Stimulated activated CD8-positive, alpha-beta memory T cell treated with anti-CD3 and anti-CD28 coated beads, Interleukin-12 subunit alpha, Interleukin-12 subunit beta, amount 100 ng/mL, for 24 hours (primary cell): ENCODE data around the gene ATP2B2.
A peak's percentile ranks its signal among the peaks of the same experiment; 100 is the strongest.
"Not testable (repeated sequence)": the region's sequence is repeated elsewhere in the genome, so short reads cannot be mapped to it uniquely, and the experiment has no call there.

Experiments
- DNase-seq: peaks from one replicate; pipeline ENCODE4 v3.0.0-alpha.2; 2020; ENCODE audit errors: extremely low read depth

The ATP2B2 gene

DNA sequence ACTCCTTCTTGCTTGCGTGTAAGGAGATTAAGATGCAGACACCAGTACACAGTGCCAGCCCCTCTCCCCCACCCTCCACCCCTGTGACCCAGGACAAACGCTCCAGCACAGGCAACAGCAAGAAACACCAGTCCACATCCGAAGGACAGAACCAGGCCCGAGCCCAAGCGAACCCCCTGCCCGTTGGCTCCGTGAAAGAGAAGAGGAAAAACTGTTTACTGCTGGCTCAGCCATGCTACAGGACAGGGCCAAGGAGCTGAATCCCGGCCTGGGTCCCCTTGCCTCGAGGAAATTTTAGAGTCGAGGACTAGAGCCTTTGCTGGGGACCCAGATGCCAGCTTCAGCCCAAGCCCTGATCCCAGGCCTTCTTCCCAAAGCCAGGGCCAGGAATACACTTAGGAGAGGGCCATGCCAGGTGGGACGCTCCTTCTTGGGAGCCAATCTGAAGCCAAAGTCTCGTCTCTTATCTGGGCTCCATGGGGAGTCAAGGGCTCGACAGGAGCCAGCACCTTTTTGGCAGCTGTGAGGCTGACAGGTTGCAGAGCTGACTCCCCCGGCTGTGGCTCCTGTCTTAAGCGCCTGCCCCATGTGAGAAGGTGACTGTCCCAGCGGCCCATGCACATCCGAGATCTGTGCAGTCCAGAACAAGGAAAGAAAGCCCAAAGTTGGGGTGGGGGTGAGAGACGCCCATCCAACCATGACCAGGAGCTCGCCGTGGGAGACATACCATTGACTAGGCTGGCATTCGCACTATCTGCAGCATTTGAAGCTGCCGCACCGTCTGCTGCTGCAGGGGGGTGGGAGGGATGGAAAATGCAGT is 120.6 kb downstream of the ATP2B2 start:
- no peak for DNase-seq

DNA sequence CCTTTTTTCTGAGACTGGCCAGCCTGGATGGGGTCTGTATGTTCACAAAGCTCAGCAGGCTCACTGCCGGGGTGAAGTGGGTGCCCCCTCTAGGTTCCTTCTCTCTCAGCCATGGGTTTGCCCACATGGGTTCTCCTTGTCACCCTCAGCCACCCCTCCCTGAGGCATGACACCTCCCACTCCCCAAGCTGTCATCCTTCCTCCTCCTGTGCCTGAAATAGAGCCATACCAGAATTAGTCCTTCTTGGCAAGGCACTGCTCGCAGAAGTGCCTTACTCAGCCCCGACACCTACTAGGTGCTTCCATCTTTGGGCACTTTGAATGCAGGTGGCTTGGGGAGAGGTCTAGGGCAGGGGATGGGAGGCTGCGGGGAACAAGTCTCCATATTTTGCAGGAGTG is 121.5 kb downstream of the ATP2B2 start:
- no peak for DNase-seq

GRCh38 chr3:10382892-10383849 is 122.2 kb downstream of the ATP2B2 start:
- no peak for DNase-seq

GRCh38 chr3:10382445-10382844 is 122.9 kb downstream of the ATP2B2 start:
- not testable (repeated sequence) for DNase-seq

DNA sequence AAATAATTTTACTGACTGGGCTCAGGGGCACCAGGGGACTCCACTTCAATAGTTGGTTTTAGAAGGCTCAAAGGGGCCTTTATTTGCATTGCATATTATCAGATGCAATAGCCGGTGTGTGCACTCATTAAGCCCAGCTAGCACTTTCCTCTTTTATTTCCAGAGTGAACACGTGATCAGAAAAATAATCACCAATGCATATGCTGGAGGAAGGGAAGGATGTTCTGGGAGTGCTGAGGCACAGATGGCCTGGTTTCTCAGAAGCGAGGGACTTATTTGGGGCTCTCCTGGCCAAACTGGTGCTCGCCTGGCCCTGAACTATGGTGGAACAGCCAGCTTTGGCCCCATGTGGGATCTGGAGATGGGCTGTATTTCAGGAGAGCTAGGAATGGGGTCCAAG is 124.0 kb downstream of the ATP2B2 start:
- DNase-seq, result no peak

- DNase-seq, result no peak
Observed at GRCh38 chr3:10380906-10381305, 124.5 kb downstream of the ATP2B2 start.

DNA sequence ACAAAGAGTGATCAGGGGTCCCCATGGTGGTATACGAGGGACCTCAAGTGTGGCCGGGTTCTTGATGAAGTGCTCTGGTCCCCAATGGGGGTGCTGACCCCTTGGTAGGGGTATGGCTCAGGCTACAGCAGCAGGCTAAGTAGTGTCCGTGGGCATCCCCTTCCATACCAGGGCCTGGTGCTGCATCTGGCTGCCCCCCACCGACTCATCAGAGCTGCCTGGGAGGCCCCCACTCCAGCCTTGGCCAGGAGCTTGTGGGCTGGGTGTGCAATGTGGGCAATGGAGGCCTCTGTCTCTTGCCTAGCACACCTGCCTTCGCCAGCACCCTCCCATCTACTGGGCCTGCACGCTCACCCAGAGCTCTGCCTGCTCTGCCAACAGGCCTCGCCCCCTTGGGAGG is 125.4 kb downstream of the ATP2B2 start:
- no peak for DNase-seq

DNA sequence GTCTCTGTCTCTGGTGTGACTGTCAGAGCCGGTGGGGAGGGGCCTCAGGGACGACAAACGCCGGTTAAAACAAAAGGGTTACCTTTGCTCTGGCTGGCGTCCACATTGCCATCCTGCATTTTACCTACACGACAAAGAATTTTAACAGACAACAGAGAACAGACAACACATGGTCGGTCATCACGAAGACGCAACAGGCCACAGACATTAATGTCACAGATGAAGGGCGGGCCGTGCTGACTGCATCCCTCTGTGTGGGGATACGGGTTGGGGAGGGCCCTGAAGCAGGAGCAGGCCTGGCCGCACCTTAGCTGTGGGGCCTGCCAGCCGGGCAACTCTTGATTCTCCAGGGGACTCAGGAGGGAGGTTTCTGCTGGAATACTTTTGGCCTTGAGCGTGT is 126.2 kb downstream of the ATP2B2 start:
- DNase-seq, result no peak

- no peak for DNase-seq
Observed at GRCh38 chr3:10378742-10379141, 126.6 kb downstream of the ATP2B2 start.

- no peak for DNase-seq
Observed at GRCh38 chr3:10378246-10378645, 127.1 kb downstream of the ATP2B2 start.

DNA sequence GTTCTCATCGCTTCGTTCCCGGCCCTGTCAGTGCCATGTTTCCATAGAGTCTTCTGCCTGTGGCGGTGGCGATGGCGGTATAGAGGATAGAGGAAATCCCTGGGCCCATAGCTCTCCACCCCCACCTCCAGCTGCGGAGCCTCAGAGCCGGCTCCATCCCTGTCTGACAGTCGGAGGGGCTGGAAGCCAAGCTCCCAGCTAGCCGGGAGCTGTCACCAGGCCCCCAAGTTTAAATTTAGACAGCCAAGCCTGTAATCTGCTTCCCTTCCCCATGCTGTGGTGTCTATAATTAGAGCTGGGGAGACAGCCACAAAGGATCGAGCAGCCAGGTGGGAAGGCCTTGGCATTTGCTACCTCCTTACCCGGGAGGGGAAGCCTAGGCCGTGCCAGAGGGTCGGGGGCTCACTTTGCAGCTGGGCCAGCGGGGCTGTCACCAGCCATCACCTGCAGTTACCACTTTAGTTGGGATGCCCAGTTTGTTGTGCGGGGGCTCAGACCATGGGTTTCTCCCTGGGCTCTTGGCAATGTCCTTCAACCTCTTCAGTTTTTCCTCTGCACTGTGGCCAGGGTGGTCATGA is 128.1 kb downstream of the ATP2B2 start:
- DNase-seq, result no peak

DNA sequence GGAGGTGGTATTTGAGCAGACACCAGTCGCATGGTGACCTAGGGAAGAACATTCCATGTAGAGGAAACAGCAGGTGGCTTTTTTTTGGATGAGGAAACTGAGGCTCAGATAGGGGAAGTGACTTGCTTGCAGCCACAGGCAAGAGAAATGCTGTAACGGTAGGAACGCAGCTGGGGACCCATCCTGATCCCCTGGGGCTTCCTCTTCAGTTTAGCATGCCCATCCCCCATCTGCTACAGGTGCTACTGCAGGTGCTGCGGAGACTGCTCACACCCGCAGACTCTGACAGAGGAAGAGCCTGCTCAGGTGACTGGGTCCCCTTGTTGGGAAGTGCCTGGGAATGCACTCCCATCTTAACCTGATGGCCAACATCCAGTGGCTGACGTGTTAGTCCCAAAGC is 129.0 kb downstream of the ATP2B2 start:
- DNase-seq, result no peak

DNA sequence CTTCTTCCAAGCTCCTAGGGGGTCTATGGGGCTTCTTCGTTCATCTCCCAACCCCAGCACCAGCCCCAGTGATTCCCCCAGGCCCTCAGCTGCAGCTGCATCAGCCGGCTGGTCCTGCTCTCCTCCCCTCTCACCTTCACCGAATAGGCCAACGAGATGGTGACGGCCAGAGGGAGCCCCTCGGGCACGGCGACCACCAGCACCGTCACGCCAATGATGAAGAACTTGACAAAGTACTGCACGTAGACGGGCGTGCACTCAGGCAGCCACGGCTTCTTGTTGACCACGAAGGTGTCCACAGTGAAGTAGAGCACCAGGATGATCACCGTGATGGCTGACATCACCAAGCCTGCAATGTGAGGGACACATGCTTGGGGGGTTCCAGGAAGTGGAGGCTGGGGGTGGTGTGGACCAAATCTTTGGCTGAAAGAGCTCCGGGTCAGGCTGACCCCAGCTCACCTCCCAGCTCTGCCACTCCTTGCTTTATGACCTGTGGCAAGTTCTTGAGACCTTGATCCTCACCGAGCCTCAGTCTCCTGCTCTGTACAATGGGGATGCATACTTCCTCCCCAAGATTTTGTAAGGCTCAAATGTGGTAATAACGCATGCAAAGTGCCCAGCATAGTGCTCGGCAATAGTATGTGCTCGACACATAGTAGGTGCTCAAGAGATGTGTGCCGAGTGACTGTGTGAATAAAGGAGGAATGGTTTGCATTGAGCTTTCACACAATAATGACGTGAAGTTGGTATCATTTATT is 129.9 kb downstream of the ATP2B2 start:
- no peak for DNase-seq

- no peak for DNase-seq
Observed at GRCh38 chr3:10374311-10374710, 131.1 kb downstream of the ATP2B2 start.

GRCh38 chr3:10373686-10374261 is 131.6 kb downstream of the ATP2B2 start:
- DNase-seq, result no peak

GRCh38 chr3:10371789-10372188 is 133.6 kb downstream of the ATP2B2 start:
- no peak for DNase-seq

DNA sequence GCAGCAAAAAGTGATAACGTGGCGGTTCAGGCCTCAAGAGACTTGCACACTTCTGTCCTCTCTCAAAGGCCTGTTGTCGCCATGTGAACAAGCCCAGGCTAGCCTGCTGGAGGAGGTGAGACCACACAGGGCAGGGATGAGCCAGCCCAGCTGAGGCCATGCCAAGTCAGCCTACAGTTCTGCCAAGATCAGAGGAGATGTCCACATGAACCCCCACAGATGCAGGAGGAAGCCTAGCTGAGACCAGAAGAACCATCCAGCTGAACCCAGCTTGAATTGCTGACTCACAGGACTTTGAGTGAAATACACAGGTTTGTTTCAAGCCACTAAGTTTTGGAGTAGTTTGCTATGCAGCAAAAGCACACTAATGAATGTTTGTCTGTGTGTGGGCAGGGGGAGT is 134.2 kb downstream of the ATP2B2 start:
- no peak for DNase-seq

DNA sequence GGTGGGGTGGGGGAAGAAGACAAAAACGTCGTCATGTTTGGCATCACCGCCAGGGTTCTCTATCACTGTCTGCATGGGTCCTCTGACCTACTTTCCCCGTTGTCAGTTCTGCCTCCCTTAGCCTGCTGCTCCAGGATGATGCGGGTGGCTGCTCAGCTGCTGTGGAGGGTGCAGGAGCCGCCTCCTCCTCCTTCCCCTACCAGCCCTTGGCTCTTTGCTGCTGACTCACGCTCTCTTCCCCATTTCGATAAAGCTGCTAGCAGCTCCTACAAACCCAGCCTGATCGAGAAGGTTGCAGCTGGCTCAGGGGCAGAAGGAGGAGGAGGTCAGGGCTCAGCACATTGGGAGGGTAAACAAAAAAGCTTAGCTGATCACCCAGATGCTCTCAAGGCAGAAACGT is 135.0 kb downstream of the ATP2B2 start:
- DNase-seq, result no peak

GRCh38 chr3:10368512-10368911 is 136.9 kb downstream of the ATP2B2 start:
- DNase-seq, result no peak

DNA sequence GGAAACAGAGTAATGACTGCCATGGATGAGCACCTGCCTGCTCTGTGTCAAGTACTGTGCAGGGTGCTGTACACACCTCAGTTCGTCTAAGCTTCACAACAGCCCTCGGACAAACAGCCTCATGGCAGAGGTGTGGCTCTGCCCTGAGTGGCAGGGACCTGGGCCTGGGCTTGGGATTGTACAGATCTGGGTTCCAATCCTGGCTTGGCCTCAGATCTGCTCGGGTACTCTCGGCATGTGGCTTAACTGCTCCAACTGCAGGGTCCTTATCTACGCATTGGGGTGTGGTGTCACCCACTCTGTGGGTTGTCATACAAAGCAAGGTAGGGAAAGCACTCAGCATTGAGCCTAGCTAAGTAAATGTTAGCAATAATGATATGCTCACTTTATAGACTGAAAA is 137.9 kb downstream of the ATP2B2 start:
- no peak for DNase-seq

- peak; percentile 9 for DNase-seq
Observed at GRCh38 chr3:10366651-10367101, 138.7 kb downstream of the ATP2B2 start.
